HFFc6 (cell line): ENCODE data around the gene KRT74. TPM values are rescaled to one million over a fixed set of nuclear protein-coding genes. Genes with fewer than 3 reads are reported as not detected.

Source experiments
- DNase-seq: peaks from one replicate; pipeline ENCODE4 v3.0.0-alpha.2; 2018
- H3K27ac Mint-ChIP-seq: 2 replicates; pipeline ENCODE4 v1.8.0; 2020; ENCODE audit warnings: mild to moderate bottlenecking, mixed read lengths
- H3K27me3 Mint-ChIP-seq: 2 replicates; pipeline ENCODE4 v1.8.0; 2021; ENCODE audit warnings: mild to moderate bottlenecking, moderate library complexity, mixed read lengths; ENCODE audit not compliant: insufficient read depth
- H3K36me3 Mint-ChIP-seq: 2 replicates; pipeline ENCODE4 v1.8.0; 2021; ENCODE audit warnings: low read depth, mixed read lengths
- H3K4me1 Mint-ChIP-seq: 2 replicates; pipeline ENCODE4 v1.8.0; 2020; ENCODE audit warnings: low read depth, mixed read lengths
- H3K4me3 Mint-ChIP-seq: 2 replicates; pipeline ENCODE4 v1.8.0; 2020; ENCODE audit warnings: mild to moderate bottlenecking, moderate library complexity, mixed read lengths
- H3K9me3 Mint-ChIP-seq: 2 replicates; pipeline ENCODE4 v1.8.0; 2020; ENCODE audit warnings: mild to moderate bottlenecking, mixed read lengths
- CTCF ChIP-seq: fragments of 200-600 bp; sonication (generic); IDR thresholded peaks from 2 replicates; pipeline ENCODE4 v1.5.0; 2021; ENCODE audit warnings: antibody characterized with exemption, mild to moderate bottlenecking
- total RNA-seq, 6 experiments: library from RNA; stranded (reverse); fragmentation: NEBNext Ultra II Directional; extraction: Animal tissue kit (Norgen Biotek cat#: 25700); gene quantifications; 2 replicates in 1 of 6; 3 replicates in 5 of 6; pipeline ENCODE4 v1.2.3, GENCODE V29; 2021

KRT74 gene
- total RNA-seq, 6 experiments from 2014 or later, result not detected

GRCh38 chr12:52542785-52543318, 30.8 kb downstream of the KRT74 start:
- no peak for TF ChIP-seq CTCF
- DNase-seq, result no peak
- Mint-ChIP-seq H3K4me3 (no peak overlapping the region), H3K9me3 (no peaks in the 10 kb centered on the region), H3K27me3 (peaks cover 29% of the 10 kb centered on the region), H3K36me3 (no peaks in the 10 kb centered on the region), H3K4me1 (peaks cover 14% of the 10 kb centered on the region), H3K27ac (no peak overlapping the region)

- Mint-ChIP-seq H3K27me3 (peaks cover 31% of the 10 kb centered on the region), H3K4me1 (peaks cover 14% of the 10 kb centered on the region), H3K9me3 (no peaks in the 10 kb centered on the region), H3K36me3 (no peaks in the 10 kb centered on the region), H3K27ac (no peak overlapping the region), H3K4me3 (no peak overlapping the region)
- DNase-seq, result no peak
- no peak for TF ChIP-seq CTCF
Measured at GRCh38 chr12:52542157-52542556, 31.5 kb downstream of the KRT74 start.

- Mint-ChIP-seq H3K9me3 (no peaks in the 10 kb centered on the region), H3K36me3 (no peaks in the 10 kb centered on the region), H3K4me1 (peaks cover 14% of the 10 kb centered on the region), H3K4me3 (no peak overlapping the region), H3K27ac (no peak overlapping the region), H3K27me3 (peaks cover 33% of the 10 kb centered on the region)
- TF ChIP-seq CTCF, result no peak
- DNase-seq, result no peak
Measured at GRCh38 chr12:52541709-52542108, 31.9 kb downstream of the KRT74 start.

GRCh38 chr12:52540531-52540930, 33.1 kb downstream of the KRT74 start:
- no peak for TF ChIP-seq CTCF
- no peak for DNase-seq
- peaks cover 14% of the 10 kb centered on the region for H3K4me1 Mint-ChIP-seq
- H3K36me3 Mint-ChIP-seq, result no peaks in the 10 kb centered on the region
- H3K9me3 Mint-ChIP-seq, result no peaks in the 10 kb centered on the region
- peaks cover 26% of the 10 kb centered on the region for H3K27me3 Mint-ChIP-seq
- no peak overlapping the region for H3K4me3 Mint-ChIP-seq
- H3K27ac Mint-ChIP-seq, result no peak overlapping the region

- Mint-ChIP-seq H3K27ac (no peak overlapping the region), H3K9me3 (no peaks in the 10 kb centered on the region), H3K4me3 (no peak overlapping the region), H3K36me3 (no peaks in the 10 kb centered on the region), H3K4me1 (peaks cover 14% of the 10 kb centered on the region), H3K27me3 (peaks cover 26% of the 10 kb centered on the region)
- no peak for DNase-seq
- TF ChIP-seq CTCF, result no peak
Measured at GRCh38 chr12:52539821-52540173, 33.8 kb downstream of the KRT74 start.
